ENCODE data around the gene P3H2.

The P3H2 gene

DNA sequence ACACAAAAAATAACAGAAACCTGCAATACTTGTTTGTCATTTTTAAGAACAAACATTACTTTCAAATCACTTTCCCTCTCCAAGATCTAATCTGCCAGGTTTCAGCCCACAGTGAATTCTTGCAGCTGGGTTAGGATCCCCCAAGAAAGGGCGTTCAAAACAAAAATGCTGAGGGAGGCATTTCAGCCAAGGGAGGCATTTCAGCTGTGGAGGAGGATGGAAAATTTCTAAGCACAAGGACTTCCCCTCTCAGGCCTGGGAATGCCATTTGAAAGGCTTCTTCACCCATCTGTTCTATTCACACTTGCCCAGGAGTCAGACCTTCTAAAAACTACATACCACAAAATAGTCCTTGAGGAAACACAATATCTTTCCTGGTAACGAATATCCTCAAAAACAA lies 69.1 kb downstream of the P3H2 start:
- no peak for DNase-seq

DNA sequence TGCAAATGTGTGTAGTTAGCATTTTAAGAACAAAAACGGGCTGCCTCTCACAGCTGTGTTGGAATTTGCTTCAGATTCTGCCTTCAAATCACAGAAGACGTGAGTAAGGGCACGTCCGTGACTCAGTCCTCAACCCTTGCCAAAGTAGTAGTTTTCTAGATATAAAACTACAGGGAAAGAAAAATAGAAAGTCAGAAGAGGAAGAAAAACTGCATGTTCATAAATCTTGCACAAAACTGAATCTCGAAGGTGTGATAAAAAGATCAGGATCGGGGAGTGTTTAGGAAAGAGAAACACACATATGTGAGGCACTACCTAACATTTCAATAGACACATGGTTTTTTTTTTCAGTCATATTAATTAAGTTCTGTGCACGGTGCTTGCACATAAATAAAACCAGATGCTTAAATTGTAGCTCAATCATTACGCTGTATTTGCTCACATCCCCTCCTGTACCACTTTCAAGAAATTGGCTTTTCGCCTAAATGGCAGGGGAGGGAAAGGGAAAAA lies 71.7 kb downstream of the P3H2 start:
- no peak for DNase-seq

DNA sequence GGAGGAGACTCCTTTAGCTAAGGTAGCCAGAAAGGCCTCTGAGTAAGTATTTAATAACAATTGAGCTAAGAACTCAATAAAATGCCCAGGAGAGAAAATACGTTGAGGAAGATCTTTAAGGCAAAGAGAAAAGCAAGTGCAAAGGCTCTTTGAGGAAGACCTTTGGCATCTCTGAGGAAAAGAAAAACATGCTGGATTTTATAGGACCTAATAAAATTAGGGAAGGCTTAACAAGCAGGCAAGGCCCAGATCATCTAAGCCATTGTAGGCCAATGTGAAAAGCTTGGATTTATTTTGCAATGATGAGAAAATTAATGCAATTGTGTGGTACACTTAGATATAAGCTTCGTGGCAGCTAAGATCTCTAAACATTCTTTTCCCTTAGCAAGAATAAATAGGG lies 75.7 kb downstream of the P3H2 start:
- no peak for DNase-seq

GRCh38 chr3:190044142-190044541 lies 76.6 kb downstream of the P3H2 start:
- no peak for DNase-seq

GRCh38 chr3:190043741-190044140 lies 77.0 kb downstream of the P3H2 start:
- DNase-seq = no peak

DNA sequence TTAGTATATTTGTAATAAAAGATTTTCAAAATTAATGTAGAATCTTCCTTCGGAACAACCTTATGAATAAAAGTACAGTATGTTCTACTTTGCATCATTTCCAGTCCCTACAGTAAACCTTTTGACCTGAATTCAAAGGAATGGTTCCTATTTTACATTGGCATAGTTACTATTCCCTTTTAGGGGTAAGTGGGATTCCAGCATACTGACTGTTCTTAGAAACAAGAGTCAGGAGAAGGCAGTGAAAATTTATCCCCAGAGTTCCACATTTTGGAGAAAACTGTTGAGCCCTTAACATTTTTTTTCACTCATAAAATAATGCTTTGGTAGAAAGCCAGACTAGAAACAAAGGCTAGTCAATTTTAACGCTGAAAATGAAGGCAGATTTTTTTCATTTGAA lies 78.1 kb downstream of the P3H2 start:
- no peak for DNase-seq

DNA sequence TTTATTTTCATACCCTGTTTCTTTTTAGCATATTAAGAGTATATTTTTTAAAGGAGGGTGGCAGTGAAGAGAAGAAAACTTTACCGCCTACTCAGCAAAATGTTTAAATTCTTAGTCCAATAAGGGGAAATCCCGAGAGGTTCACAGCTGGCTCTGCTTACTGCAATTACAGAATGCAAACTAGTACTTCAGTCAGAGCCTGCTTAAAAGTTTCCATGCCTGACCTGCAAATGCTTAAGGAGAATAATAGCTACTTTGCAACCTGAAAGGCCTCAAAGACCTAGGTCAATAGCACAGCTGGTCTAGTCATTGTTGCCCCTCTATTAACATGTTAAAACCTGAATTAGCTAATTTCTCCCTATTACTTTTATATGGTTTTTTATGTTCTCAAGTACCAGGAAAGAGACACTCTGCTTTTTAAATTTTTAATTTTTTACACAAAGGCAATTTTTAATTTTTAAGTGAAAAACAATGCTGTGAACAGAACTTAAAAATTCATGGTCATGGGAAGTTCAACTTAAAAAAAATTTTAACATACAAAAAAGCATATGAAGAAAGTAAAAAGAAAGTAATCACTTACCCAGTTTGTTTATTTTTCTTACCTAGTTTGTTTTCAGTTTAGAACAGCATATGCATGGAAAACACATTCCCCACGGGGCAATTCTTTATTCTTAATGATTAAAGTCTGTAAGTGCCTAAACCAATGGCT lies 79.2 kb downstream of the P3H2 start:
- no peak for DNase-seq

DNA sequence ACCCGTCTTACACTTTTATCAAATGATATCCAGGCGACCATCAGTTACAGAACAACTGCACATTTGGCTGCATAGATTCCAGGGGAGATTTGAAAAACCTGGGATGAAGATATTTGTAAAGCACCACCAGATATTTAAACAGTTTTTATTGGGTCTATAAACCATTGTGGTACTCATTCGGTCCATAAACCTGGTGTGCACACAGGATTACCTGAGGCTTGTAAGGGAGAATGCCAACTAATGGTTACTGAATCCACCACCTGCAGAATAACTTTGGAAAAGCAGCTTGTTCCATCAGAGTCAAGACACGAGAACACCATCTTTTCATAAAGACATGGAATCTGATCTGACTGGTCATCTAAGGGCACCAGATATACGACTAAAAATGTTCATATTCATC lies 80.6 kb downstream of the P3H2 start:
- no peak for DNase-seq

- DNase-seq = no peak
These were observed 82.4 kb downstream of the P3H2 start for GRCh38 chr3:190038050-190038933.

- no peak for DNase-seq
These were observed 84.1 kb downstream of the P3H2 start for GRCh38 chr3:190036631-190037030.

- no peak for DNase-seq
These were observed 86.3 kb downstream of the P3H2 start for GRCh38 chr3:190034446-190034845.

- DNase-seq = no peak
These were observed 87.8 kb downstream of the P3H2 start for GRCh38 chr3:190032923-190033322.

DNA sequence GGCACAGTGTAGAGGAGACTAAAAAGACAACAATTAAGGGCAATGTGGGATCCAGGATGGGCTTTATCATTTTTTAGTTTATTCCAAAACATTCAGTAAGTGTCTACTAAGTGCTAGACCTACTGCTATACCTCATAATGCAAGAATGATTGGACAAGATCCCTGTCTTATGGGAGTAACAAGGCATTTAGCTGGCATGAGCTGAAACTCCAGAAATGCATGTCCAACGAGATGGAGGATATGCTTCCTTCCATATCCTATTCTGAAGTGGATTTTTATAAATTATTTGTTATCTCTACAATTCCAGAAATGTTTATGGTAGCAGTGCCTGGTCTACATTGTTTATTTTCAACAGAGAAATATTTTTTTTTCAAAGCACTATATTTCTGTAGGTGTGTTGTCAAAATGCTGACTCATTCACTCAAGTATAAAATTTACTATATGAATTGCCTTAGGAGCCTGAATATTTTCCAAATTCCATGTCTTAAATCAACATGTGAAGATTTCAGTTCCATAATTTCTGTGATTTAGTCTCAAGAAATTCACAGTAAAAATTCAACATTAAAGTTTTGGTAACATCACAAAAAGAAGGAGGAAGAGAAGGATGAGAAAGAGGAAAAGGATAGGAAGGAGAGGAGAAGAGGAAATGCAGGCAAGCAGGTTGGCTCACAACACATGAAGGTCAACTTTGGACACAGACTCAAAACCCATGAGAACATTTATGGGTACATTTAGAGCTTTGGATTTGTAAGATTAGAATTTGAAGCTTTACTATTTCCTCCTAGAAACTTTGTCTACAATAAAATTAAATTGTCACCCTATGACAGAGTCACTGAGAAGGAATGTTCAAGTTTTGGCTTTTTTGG lies 88.6 kb downstream of the P3H2 start:
- DNase-seq = no peak

DNA sequence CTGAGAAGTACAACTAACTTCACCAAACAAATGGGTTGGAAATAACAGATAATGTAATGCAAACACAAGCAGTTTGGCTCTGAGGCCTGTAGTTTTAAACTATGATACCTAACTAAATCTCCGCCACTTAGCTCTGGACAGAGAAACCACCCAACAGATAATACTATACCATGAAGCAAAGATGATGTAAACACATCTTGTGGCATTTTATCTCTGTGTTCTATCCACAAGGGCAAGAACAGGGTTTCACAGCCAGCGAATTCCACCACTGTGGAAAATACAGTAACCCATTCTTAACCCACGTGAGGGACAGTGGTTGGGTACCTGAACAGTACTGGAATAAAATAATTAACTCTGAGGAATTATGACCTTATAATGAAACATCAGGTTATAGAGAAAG lies 93.6 kb downstream of the P3H2 start:
- no peak for DNase-seq

DNA sequence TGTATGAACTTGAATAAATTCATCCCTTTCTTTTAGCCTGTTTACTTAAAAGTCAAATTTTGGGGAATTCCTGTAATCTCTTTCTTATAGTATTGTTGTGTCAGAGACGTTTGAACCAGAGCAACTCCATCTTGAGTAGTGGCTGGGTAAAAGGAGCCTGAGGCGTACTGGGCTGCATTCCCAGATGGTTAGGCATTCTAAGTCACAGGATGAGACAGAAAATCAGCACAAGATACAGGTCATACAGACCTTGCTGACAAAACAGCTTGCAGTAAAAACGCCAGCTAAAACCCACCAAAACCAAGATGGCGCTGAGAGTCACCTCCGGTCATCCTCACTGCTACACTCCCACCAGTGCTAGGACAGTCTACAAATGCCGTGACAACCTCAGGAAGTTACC lies 94.5 kb downstream of the P3H2 start:
- DNase-seq = no peak

- DNase-seq = no peak
These were observed 95.8 kb downstream of the P3H2 start for GRCh38 chr3:190024912-190025311.

GRCh38 chr3:190019844-190020243 lies 100.9 kb downstream of the P3H2 start:
- DNase-seq = no peak

- DNase-seq = no peak
These were observed 101.7 kb downstream of the P3H2 start for GRCh38 chr3:190019006-190019405.

- no peak for DNase-seq
These were observed 102.2 kb downstream of the P3H2 start for GRCh38 chr3:190018460-190018859.

- no peak for DNase-seq
These were observed 103.0 kb downstream of the P3H2 start for GRCh38 chr3:190017521-190018288.

- DNase-seq = no peak
These were observed 103.7 kb downstream of the P3H2 start for GRCh38 chr3:190016966-190017365.

GRCh38 chr3:190014940-190015339 lies 105.8 kb downstream of the P3H2 start:
- DNase-seq = no peak

Data from NCI-H446 treated with DMSO at 0.1 percent for 48 hours (cell line).